A673 (cell line): Measurements from ENCODE around the gene VWA8. TPM values are rescaled to one million over a fixed set of nuclear protein-coding genes. Genes with fewer than 3 reads are reported as not detected.
"Not testable (repeated sequence)": the region's sequence is repeated elsewhere in the genome, so short reads cannot be mapped to it uniquely, and the experiment has no call there.

Source experiments
- BruUV-seq: library from RNA; stranded (reverse); fragments of 400-500 nt; replicated peaks from 2 replicates; lab custom pipeline; 2021; lab: Mats Ljungman, UMichigan
- CTCF ChIA-PET: fragments of 300-600 bp; sonication (Branson Sonifier 250); formaldehyde crosslinking; loops from one replicate; lab custom pipeline; 2022; ENCODE audit warnings: antibody characterized with exemption; lab: Charles Lee
- POLR2A ChIA-PET: fragments of 300-600 bp; sonication (Branson Sonifier 250); formaldehyde crosslinking; loops from one replicate; lab custom pipeline; 2022; ENCODE audit warnings: antibody characterized with exemption; ENCODE audit not compliant: low non-redundant PET; lab: Charles Lee
- DNase-seq: peaks from one replicate; pipeline ENCODE4 v3.0.0-alpha.2; 2015; ENCODE audit warnings: low spot score
- H3K27ac ChIP-seq: fragments of 200-600 bp; sonication (generic); 2 replicates; pipeline ENCODE4 v1.5.1; 2016; ENCODE audit warnings: mixed run types, low read depth, mild to moderate bottlenecking, mixed read lengths, antibody characterized with exemption, low read length; ENCODE audit not compliant: poor library complexity, severe bottlenecking
- H3K27me3 ChIP-seq: fragments of 200-600 bp; sonication (generic); replicated peaks from 2 replicates; pipeline ENCODE4 v1.6.1; 2017; ENCODE audit warnings: mixed run types, low read depth, mild to moderate bottlenecking, mixed read lengths, antibody characterized with exemption, low read length; ENCODE audit not compliant: insufficient read depth, poor library complexity
- H3K36me3 ChIP-seq: fragments of 200-600 bp; sonication (generic); 2 replicates; pipeline ENCODE4 v1.6.1; 2016; ENCODE audit warnings: mixed run types, mild to moderate bottlenecking, mixed read lengths, antibody characterized with exemption, low read length; ENCODE audit not compliant: insufficient read depth, poor library complexity, severe bottlenecking
- H3K4me1 ChIP-seq: fragments of 200-600 bp; sonication (generic); 2 replicates; pipeline ENCODE4 v1.6.1; 2017; ENCODE audit warnings: mixed run types, mild to moderate bottlenecking, mixed read lengths, antibody characterized with exemption, low read length; ENCODE audit not compliant: insufficient read depth, poor library complexity, severe bottlenecking
- H3K4me3 ChIP-seq: fragments of 200-600 bp; sonication (generic); 2 replicates; pipeline ENCODE4 v1.5.1; 2016; ENCODE audit warnings: low read depth, mixed run types, mild to moderate bottlenecking, mixed read lengths, low read length; ENCODE audit not compliant: poor library complexity, severe bottlenecking
- H3K9me3 ChIP-seq: fragments of 200-600 bp; sonication (generic); 2 replicates; pipeline ENCODE4 v1.6.1; 2016; ENCODE audit warnings: mixed run types, low read depth, mild to moderate bottlenecking, mixed read lengths, antibody characterized with exemption, low read length; ENCODE audit not compliant: poor library complexity, severe bottlenecking
- CTCF ChIP-seq: fragments of 300-800, 200-600 bp; sonication (generic); conservative IDR thresholded peaks from 2 replicates; pipeline ENCODE4 v1.5.1; 2017; ENCODE audit warnings: low read depth, mild to moderate bottlenecking, antibody characterized with exemption, low read length, moderate library complexity, mixed read lengths
- EZH2 ChIP-seq: fragments of 200-600 bp; sonication (generic); IDR thresholded peaks from 2 replicates; pipeline ENCODE4 v1.6.1; 2017; ENCODE audit warnings: borderline replicate concordance, low read depth, mild to moderate bottlenecking, mixed read lengths, antibody characterized with exemption, low read length; ENCODE audit not compliant: poor library complexity, severe bottlenecking
- intact Hi-C: fragments of 100-400 bp; cut with micrococcal nuclease; formaldehyde crosslinking; loops from one replicate; pipeline ENCODE4 v1.10.0; 2022; ENCODE audit not compliant: unreplicated experiment
- total RNA-seq: library from RNA; stranded (reverse); gene quantifications from 2 replicates; pipeline ENCODE4 v1.2.3, GENCODE V29; 2021

VWA8 gene
- total RNA-seq, 1 experiment from 2014 or later = 18.5 TPM

GRCh38 chr13:41545432-41545707, 415.5 kb downstream of the VWA8 start:
- TF ChIP-seq CTCF = no peak
- TF ChIP-seq EZH2 = no peak
- ChIA-PET POLR2A (no interaction called here), CTCF (no interaction called here)

GRCh38 chr13:41543664-41544300, 417.1 kb downstream of the VWA8 start:
- Histone ChIP-seq H3K4me1 (no peaks in the 10 kb centered on the region), H3K27me3 (no peaks in the 10 kb centered on the region), H3K36me3 (no peaks in the 10 kb centered on the region), H3K27ac (no peak overlapping the region), H3K4me3 (no peak overlapping the region), H3K9me3 (no peaks in the 10 kb centered on the region)
- intact Hi-C loops = no loop called here
- ChIA-PET POLR2A (no interaction called here), CTCF (no interaction called here)
- no peak for DNase-seq
- TF ChIP-seq EZH2 (no peak), CTCF (no peak)
- BruUV-seq = no TSS peak

More at GRCh38 chr13:41545432-41545707, 415.5 kb downstream of the VWA8 start:
- no TSS peak for BruUV-seq
- no peak for DNase-seq
- H3K36me3 ChIP-seq = no peaks in the 10 kb centered on the region
- H3K4me1 ChIP-seq = no peaks in the 10 kb centered on the region
- H3K27ac ChIP-seq = no peak overlapping the region
- no peak overlapping the region for H3K4me3 ChIP-seq
- no peaks in the 10 kb centered on the region for H3K9me3 ChIP-seq
- H3K27me3 ChIP-seq = no peaks in the 10 kb centered on the region
- intact Hi-C loops = no loop called here

GRCh38 chr13:41542799-41543198, 418.1 kb downstream of the VWA8 start:
- CTCF ChIA-PET, H3K27me3 ChIP-seq, H3K36me3 ChIP-seq, DNase-seq, intact Hi-C loops, H3K4me1 ChIP-seq, BruUV-seq, H3K27ac ChIP-seq, H3K9me3 ChIP-seq, POLR2A ChIA-PET, H3K4me3 ChIP-seq: not testable (repeated sequence)

- Histone ChIP-seq H3K27me3 (no peaks in the 10 kb centered on the region), H3K4me3 (no peak overlapping the region), H3K4me1 (no peaks in the 10 kb centered on the region), H3K27ac (no peak overlapping the region), H3K9me3 (no peaks in the 10 kb centered on the region), H3K36me3 (no peaks in the 10 kb centered on the region)
- intact Hi-C loops = no loop called here
- DNase-seq = no peak
- ChIA-PET POLR2A (no interaction called here), CTCF (no interaction called here)
- no TSS peak for BruUV-seq
- no peak for TF ChIP-seq CTCF
- no peak for TF ChIP-seq EZH2
Observed at GRCh38 chr13:41542281-41542680, 418.6 kb downstream of the VWA8 start.
